Fibroblast of pulmonary artery (primary cell): Measurements from ENCODE around the gene NUFIP2.
A peak's percentile ranks its signal among the peaks of the same experiment; 100 is the strongest.
"Not testable (repeated sequence)": the region's sequence is repeated elsewhere in the genome, so short reads cannot be mapped to it uniquely, and the experiment has no call there.

Experiments used
- DNase-seq: peaks from one replicate; pipeline ENCODE4 v3.0.0-alpha.2; 2010; ENCODE audit warnings: low read depth
- H3K4me3 ChIP-seq: replicated peaks from 2 replicates; pipeline ENCODE4 v1.5.1; 2011; ENCODE audit warnings: low read depth, mild to moderate bottlenecking, control low read depth, low read length, moderate library complexity
- CTCF ChIP-seq: IDR thresholded peaks from 2 replicates; pipeline ENCODE4 v1.5.1; 2011; ENCODE audit warnings: mild to moderate bottlenecking, control low read depth, low read length, inconsistent platforms; ENCODE audit errors: missing control alignments

Gene NUFIP2

DNA sequence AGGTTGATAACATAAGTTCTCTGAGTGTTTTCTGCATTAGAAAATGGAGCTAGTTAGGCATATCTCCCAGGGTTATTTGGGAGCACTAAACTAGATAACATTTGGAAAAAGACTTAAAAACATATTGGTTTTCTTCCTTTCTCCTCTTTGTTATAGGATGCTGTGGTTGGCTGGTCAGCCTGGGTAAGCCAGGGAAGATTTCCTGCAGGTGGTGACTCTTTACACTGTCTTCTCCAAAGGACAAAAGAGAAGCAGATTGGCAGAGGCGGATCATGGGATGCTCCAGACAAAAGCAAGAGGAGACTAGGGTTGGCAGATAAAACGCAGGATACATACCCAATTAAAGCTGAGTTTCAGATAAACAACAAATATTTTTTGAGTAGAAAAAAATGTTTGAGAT is 53.5 kb downstream of the NUFIP2 start:
- no peak for DNase-seq
- no peak for TF ChIP-seq CTCF
- H3K4me3 ChIP-seq = no peak overlapping the region

DNA sequence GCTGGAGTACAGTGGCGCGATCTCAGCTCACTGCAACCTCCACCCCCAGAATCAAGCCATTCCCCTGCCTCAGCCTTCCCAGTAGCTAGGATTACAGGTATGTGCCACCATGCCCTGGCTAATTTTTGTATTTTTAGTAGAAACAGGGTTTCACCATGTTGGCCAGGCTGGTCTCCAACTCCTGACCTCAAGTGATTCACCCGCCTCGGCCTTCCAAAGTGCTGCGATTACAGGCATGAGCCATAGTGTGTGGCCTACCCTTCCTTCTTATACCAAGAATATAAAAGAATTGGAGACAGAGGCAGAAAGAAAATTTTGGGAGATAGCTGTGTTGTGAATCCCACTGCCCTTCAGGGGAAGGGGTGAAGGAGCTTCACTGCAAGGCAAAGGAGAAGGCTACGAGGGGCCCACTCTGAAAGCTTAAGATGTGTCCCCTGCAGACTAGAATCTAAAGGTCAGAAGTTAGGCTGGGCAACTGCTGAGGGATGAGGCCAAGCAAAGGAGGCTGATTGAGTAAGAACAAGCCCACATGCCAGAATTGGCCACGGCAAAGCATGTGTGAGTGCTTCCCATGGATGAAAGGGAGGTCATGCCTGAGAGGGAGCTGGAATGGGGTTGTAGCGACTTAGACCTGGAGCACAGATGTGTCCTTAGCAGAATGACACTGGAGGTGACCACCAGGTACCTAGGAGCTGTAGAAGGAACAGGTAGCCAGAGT is 55.7 kb downstream of the NUFIP2 start:
- no peak overlapping the region for H3K4me3 ChIP-seq
- peak; percentile 69 for DNase-seq
- TF ChIP-seq CTCF = no peak

DNA sequence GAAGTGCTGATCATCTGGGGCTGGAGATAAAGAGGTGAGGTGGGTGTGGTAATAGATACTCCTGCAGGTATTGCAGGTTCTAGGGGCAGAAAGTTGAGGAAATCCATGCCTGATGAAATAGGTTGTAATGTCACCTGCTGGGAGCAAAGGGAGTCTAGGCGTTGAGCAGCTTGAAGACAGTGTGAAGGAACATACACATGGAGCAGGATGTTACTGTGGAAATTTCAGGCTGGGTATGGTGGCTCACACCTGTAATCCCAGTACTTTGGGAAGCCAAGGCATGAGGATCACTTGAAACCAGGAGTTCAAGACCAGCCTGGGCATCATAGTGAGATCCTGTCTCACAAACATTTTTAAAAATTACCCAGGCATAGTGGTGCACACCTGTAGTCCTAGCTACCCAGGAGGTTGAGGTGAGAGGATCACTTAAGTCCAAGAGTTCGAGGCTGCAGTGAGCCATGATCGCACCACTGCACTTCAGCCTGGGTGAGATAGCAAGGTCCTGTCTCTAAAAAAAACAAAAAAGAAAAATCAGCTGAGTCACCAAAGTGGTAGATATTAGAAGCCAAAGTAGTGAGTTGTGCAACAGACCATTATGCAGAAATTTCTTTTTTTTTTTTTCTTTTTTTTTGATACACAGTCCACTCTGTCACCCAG is 56.3 kb downstream of the NUFIP2 start:
- peak; percentile 84 for DNase-seq
- no peak for TF ChIP-seq CTCF
- H3K4me3 ChIP-seq = no peak overlapping the region

DNA sequence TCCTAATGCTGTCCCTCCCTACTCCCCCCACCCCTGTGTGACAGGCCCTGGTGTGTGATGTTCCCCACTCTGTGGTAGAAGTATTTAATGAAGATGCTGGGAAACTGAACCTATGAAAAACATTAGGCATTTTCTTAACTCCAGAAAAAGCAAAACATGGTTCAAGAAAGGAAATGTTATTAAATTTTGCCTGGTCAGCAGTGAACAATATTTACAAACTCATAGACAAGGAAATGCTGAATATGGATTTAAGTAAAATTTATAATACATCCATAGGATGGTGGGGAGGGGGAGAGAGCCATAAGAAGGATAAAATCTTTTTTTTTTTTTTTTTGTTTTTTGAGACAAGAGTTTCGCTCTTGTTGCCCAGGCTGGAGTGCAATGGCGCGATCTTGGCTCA is 58.0 kb downstream of the NUFIP2 start:
- DNase-seq = no peak
- H3K4me3 ChIP-seq = no peak overlapping the region
- TF ChIP-seq CTCF = no peak

GRCh38 chr17:29234972-29235371 is 59.0 kb downstream of the NUFIP2 start:
- H3K4me3 ChIP-seq, DNase-seq: not testable (repeated sequence)

- H3K4me3 ChIP-seq = no peak overlapping the region
- DNase-seq = no peak
- no peak for TF ChIP-seq CTCF
These were observed 60.6 kb downstream of the NUFIP2 start for GRCh38 chr17:29233301-29233700.

GRCh38 chr17:29225396-29225795 is 68.6 kb downstream of the NUFIP2 start:
- TF ChIP-seq CTCF = no peak
- no peak for DNase-seq

DNA sequence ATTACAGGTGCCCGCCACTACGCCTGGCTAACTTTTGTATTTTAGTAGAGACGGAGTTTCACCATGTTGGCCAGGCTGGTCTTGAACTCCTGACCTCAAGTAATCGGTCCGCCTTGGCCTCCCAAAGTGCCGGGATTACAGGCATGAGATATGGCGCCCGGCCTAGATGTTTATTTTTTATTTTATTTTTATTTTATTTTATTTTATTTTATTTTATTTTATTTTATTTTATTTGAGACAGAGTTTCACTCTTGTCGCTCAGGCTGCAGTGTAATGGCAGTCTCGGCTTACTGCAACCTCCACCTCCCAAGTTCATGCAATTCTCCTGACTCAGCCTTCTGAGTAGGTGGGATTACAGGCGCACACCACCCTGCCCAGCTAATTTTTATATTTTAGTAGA is 72.6 kb downstream of the NUFIP2 start:
- DNase-seq, H3K4me3 ChIP-seq: not testable (repeated sequence)

More at GRCh38 chr17:29225396-29225795, 68.6 kb downstream of the NUFIP2 start:
- H3K4me3 ChIP-seq = no peak overlapping the region
